GM12878 (cell line): Measurements from ENCODE around the gene LBR. TPM values are rescaled to one million over a fixed set of nuclear protein-coding genes. Genes with fewer than 3 reads are reported as not detected.

Experiments used
- ATAC-seq: fragments of 200-7000 bp; cut with Tn5 transposase; 3 replicates; pipeline ENCODE4 v1.9.1; 2020; ENCODE audit warnings: mild to moderate bottlenecking, moderate library complexity
- BruUV-seq: library from RNA; stranded (reverse); fragments of 400-500 nt; replicated peaks from 2 replicates; lab custom pipeline; 2021; lab: Mats Ljungman, UMichigan
- CTCF ChIA-PET: fragments of 300-600 bp; sonication (Branson Sonifier 250); formaldehyde crosslinking; extraction: SDS; loops from one replicate; lab custom pipeline; 2021; ENCODE audit warnings: inconsistent platforms; lab: Yijun Ruan, JAX
- POLR2A ChIA-PET: fragments of 350-600 bp; formaldehyde crosslinking; extraction: SDS; loops from one replicate; lab custom pipeline; 2021; ENCODE audit warnings: inconsistent platforms; lab: Charles Lee
- RAD21 ChIA-PET: fragments of 300-600 bp; sonication (Branson Sonifier 250); formaldehyde crosslinking; loops from one replicate; lab custom pipeline; 2023; ENCODE audit warnings: antibody characterized with exemption; ENCODE audit not compliant: unreplicated experiment; lab: Charles Lee
- SMC1A ChIA-PET: fragments of 300-600 bp; sonication (Branson Sonifier 250); formaldehyde crosslinking; loops from one replicate; lab custom pipeline; 2023; ENCODE audit not compliant: unreplicated experiment, uncharacterized antibody; lab: Charles Lee
- DNase-seq: peaks from one replicate; pipeline ENCODE4 v3.0.0-alpha.2; 2011; ENCODE audit warnings: low read depth, low spot score
- FAIRE-seq: peaks from 3 replicates; lab custom pipeline; 2011; peaks lifted over from hg19 to GRCh38; lab: Jason Lieb, UNC
- H2AFZ ChIP-seq: 2 replicates; pipeline ENCODE4 v1.6.0; 2011; ENCODE audit warnings: low read depth, low read length, control low read depth; ENCODE audit not compliant: control insufficient read depth
- H3K27ac ChIP-seq: 2 replicates; pipeline ENCODE4 v1.5.1; 2011; ENCODE audit warnings: control low read depth; ENCODE audit not compliant: control insufficient read depth, insufficient read depth
- H3K27me3 ChIP-seq, 2 experiments: replicated peaks in 1 of 2; 2 replicates each; pipeline versions ENCODE4 v1.6.0 to v1.6.1; 2011; ENCODE audit warnings: low read length in 1 of 2; ENCODE audit not compliant: control insufficient read depth in 2 of 2, insufficient read depth in 2 of 2
- H3K36me3 ChIP-seq, 2 experiments: 2 replicates each; pipeline ENCODE4 v1.5.1; 2011; ENCODE audit warnings: low read length in 1 of 2; ENCODE audit not compliant: control insufficient read depth in 2 of 2, insufficient read depth in 2 of 2
- H3K4me1 ChIP-seq: 2 replicates; pipeline ENCODE4 v1.6.1; 2011; ENCODE audit warnings: mild to moderate bottlenecking, low read length, moderate library complexity, mixed read lengths; ENCODE audit not compliant: control insufficient read depth, insufficient read depth
- H3K4me2 ChIP-seq: 2 replicates; pipeline ENCODE4 v1.6.0; 2011; ENCODE audit warnings: control low read depth; ENCODE audit not compliant: control insufficient read depth, insufficient read depth
- H3K4me3 ChIP-seq: fragments of 200-600 bp; sonication (generic); 2 replicates; pipeline ENCODE4 v1.5.1; 2016
- H3K79me2 ChIP-seq: 2 replicates; pipeline ENCODE4 v1.6.0; 2011; ENCODE audit warnings: low read length; ENCODE audit not compliant: control insufficient read depth, insufficient read depth
- H3K9ac ChIP-seq: 2 replicates; pipeline ENCODE4 v1.8.0; 2011; ENCODE audit warnings: low read length, control low read depth, mixed read lengths; ENCODE audit not compliant: control insufficient read depth, insufficient read depth
- H3K9me3 ChIP-seq: replicated peaks from 3 replicates; pipeline ENCODE4 v1.5.1; 2011; ENCODE audit warnings: mild to moderate bottlenecking, low read length; ENCODE audit not compliant: control insufficient read depth, insufficient read depth
- H4K20me1 ChIP-seq: 2 replicates; pipeline ENCODE4 v1.6.0; 2011; ENCODE audit not compliant: control insufficient read depth, insufficient read depth
- RELA ChIP-seq: fragments of 450-650 bp; IDR thresholded peaks from 2 replicates; pipeline ENCODE4 v1.8.0; 2014; ENCODE audit warnings: borderline replicate concordance; ENCODE audit not compliant: partially characterized antibody
- SMAD1 ChIP-seq: fragments of 450-650 bp; IDR thresholded peaks from 2 replicates; pipeline ENCODE4 v1.6.1; 2018; ENCODE audit warnings: mild to moderate bottlenecking, low read depth; ENCODE audit not compliant: partially characterized antibody
- WGBS: methylation state at CpG from one replicate; pipeline ENCODE4 v1.1.6; 2016; ENCODE audit warnings: low lambda C conversion rate; ENCODE audit not compliant: insufficient replicate concordance, insufficient coverage; ENCODE audit errors: missing lambda C conversion rate; 5-methylcytosine and 5-hydroxymethylcytosine counted together
- in situ Hi-C: fragments of 300-500 bp; cut with MboI; formaldehyde crosslinking; loops from 9 replicates; pipeline ENCODE4 v1.14.3; 2018; ENCODE audit warnings: mixed read lengths
- intact Hi-C: fragments of 100-400 bp; cut with micrococcal nuclease; formaldehyde crosslinking; loops from one replicate; pipeline ENCODE4 v1.14.2; 2022; ENCODE audit not compliant: unreplicated experiment
- polyA plus RNA-seq, 11 experiments: library from polyadenylated mRNA; depleted of rRNA in 4 of 11; unstranded in 6 of 11; stranded (reverse) in 5 of 11; fragments of >200 nt; fragmentation: Nextera tagmentation in 4 of 11; fragmentation: Illumina TruSeq in 1 of 11; extraction: Ambion mirVana in 4 of 11; extraction: Trizol in 1 of 11; gene quantifications; 1 replicate in 1 of 11; 2 replicates in 10 of 11; pipeline versions ENCODE4 v1.2.1 to v1.2.3, GENCODE V29; 2011 to 2016; ENCODE audit warnings: inconsistent platforms in 2 of 11, missing spikeins in 2 of 11, low read depth in 1 of 11
- total RNA-seq, 4 experiments: library from RNA; depleted of rRNA in 3 of 4; stranded (reverse); fragments of >200 nt in 3 of 4; fragmentation: Illumina TruSeq in 1 of 4; extraction: Trizol in 1 of 4; gene quantifications; 2 replicates each; pipeline versions ENCODE4 v1.2.1 to v1.2.3, GENCODE V29; 2013 to 2021
- TF ChIP-seq, protein P1 (sequence below): fragments of 450-650 bp; IDR thresholded peaks from 2 replicates; pipeline ENCODE4 v1.6.1; 2014; ENCODE audit warnings: mild to moderate bottlenecking

Gene LBR
- total and polyA plus RNA-seq, 10 of the 15 experiments (the other 5 are each of a cell fraction or from before 2014, with no cell fraction given) = 81.8 to 178 (median 114) TPM

DNA sequence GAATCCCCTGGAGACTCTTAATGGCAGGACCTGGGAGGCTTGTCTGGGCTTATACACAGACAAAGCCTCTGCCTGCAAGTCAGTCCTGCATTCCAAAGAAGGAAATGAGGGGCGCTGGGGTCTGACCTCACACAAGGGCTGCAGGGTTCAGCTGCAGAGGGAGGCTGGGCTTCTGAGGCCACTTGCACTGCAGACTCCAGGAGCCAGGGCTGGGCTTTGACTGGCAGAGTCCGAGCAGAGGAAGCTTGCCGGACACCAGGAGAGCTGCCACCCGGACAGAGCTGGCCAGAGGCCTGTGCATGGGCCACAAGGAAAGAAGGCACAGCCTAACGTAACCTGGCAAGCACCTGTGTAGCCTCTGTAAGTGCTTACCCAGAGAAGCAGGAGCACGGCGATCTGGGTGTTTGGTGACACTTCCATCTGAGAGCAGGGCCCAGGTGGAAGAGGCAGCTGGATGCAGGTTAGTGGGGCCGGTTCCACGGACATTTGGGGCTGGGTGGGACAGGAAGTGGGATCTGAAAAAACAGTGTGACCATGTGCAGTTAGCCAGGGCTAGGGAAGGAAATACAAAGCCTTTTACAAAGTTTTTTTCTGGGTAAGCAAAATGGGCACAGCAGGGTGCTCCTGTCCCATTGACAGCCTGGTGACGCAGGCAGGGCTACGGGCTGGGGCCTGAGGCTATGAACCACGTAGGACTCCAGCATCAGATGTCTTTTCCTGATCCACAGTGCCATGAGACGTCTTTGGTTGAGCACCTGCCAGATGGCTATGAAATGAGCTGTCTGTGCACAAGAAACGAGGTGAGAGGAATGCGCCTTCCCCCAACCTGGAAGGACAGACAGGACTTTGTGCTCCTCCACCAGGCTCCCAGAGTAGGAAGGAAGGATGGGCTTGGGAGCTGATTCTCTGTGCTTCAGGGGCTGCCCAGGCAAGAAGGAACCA is 37.3 kb upstream of the LBR start:
- DNase-seq (no peak), FAIRE-seq (no peak), ATAC-seq (no peak)
- Histone ChIP-seq H3K4me3 (no peak overlapping the region), H3K9me3 (no peaks in the 10 kb centered on the region), H4K20me1 (no peaks in the 10 kb centered on the region), H2AFZ (no peak overlapping the region), H3K4me1 (peaks cover 13% of the 10 kb centered on the region; the same call in 1 of the 2 replicates), H3K9ac (no peak overlapping the region), H3K27me3 (no peaks in the 10 kb centered on the region), H3K27ac (no peak overlapping the region), H3K79me2 (no peaks in the 10 kb centered on the region), H3K4me2 (no peak overlapping the region), H3K36me3 (no peaks in the 10 kb centered on the region)
- SMC1A ChIA-PET = no interaction called here
- TF ChIP-seq, protein P1, sequence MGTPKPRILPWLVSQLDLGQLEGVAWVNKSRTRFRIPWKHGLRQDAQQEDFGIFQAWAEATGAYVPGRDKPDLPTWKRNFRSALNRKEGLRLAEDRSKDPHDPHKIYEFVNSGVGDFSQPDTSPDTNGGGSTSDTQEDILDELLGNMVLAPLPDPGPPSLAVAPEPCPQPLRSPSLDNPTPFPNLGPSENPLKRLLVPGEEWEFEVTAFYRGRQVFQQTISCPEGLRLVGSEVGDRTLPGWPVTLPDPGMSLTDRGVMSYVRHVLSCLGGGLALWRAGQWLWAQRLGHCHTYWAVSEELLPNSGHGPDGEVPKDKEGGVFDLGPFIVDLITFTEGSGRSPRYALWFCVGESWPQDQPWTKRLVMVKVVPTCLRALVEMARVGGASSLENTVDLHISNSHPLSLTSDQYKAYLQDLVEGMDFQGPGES = no peak
- TF ChIP-seq RELA (no peak), SMAD1 (no peak)
- WGBS = 66% methylated on average over 15 of the region's 15 CpGs
- RAD21 ChIA-PET = no interaction called here
- intact Hi-C loops (loop anchor here (5.0 kb wide), 2 partner anchors 457 to 647 kb away; partner anchors contain the start of gene PYCR2), in situ Hi-C loops (no loop called here)
- CTCF ChIA-PET = interaction anchor here (2.3 kb wide), 1 partner anchor 10 kb away, joined by 6 read pairs; no protein-coding TSS in a partner anchor
- POLR2A ChIA-PET = interaction anchor here (0.6 kb wide), 1 partner anchor 63 kb away, joined by 3 read pairs; no protein-coding TSS in a partner anchor
- no TSS peak for BruUV-seq
